ENCODE data around the gene LRRC37A. TPM values are rescaled to one million over a fixed set of nuclear protein-coding genes. Genes with fewer than 3 reads are reported as not detected.
"Not testable (repeated sequence)": the region's sequence is repeated elsewhere in the genome, so short reads cannot be mapped to it uniquely, and the experiment has no call there.

The LRRC37A gene
- total RNA-seq, result 1.2 TPM

DNA sequence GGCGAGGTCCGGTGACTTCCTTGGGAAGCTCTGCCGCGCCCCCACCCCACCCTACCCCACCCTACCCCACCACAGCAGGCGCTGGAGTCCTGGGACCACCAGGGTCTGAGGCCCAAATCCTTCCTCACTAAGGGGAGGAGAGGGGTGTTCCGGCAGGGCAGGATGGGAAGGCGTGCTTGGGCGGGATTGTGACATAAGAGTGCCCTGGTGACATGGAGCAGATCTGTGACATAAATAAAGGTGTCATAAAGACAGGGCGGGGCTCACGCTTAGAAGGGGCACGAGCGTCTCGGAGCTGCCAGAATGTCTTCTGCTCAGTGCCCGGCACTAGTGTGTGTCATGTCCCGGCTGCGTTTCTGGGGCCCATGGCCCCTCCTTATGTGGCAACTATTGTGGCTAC lies at the start of gene LRRC37A:
Gene LRRC37A (plus strand): TSS at position 301 of the 400 bp plus-strand sequence. CDS start 3 bp downstream, at position 304.
- not testable (repeated sequence) for DNase-seq

DNA sequence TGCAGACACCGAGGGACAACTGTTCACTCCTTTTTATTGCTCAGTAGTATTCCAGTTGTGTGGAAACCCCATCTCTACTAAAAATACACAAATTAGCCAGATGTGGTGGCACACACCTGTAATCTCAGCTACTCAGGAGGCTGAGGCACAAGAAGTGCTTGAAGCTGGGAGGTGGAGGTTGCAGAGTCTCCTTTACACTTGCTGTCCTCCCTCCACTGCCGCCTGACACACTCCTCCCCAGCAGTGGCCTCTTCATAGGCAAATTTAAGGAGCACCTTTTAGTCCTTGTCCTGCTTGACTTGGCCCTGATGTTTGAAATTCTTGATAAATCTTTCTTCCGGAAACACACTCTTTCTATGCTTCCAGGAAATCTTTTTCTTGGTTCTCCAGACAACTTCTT lies 45.8 kb upstream of the LRRC37A start:
- not testable (repeated sequence) for DNase-seq

- DNase-seq, result not testable (repeated sequence)
Observed at GRCh38 chr17:46252804-46253203, 42.1 kb upstream of the LRRC37A start.

GRCh38 chr17:46253722-46254121 lies 41.2 kb upstream of the LRRC37A start:
- not testable (repeated sequence) for DNase-seq

DNA sequence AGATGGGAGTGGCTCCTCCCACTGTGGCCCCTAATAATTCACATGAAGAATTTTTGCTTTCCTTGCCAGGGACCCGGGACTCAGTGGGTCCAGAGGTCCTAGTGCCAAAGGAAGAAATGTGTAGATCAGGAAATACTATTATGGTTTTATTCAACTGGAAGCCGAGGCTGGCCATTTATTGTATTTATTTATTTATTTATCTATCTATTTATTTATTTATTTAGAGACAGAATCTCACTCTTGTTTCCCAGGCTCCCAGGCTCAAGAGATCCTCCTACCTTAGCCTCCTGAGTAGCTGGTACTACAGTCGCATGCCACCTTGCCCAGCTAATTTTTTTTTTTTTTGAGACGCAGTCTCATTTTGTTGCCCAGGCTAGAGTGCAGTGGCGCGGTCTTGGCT lies 40.7 kb upstream of the LRRC37A start:
- not testable (repeated sequence) for DNase-seq

DNA sequence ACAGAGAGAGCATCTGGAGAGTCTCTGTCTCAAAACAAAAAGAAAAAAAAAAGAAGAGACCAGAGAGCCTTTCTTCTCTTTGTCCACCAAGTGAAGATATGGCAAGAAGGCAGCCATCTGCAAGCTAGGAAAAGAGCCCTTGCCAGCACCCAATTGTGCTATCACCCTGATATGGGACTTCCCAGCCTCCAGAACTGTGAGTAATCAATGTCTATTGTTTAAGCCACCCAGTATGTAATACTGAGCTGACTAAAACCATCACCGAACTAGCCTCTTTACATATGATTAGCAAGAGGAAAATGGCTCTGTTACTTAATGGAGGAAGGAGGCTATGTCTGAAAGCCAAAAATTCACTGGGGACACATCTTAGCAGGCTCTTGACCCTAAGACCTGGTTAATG lies 38.6 kb upstream of the LRRC37A start:
- DNase-seq, result not testable (repeated sequence)

- not testable (repeated sequence) for DNase-seq
Observed at GRCh38 chr17:46259845-46260661, 34.9 kb upstream of the LRRC37A start.

DNA sequence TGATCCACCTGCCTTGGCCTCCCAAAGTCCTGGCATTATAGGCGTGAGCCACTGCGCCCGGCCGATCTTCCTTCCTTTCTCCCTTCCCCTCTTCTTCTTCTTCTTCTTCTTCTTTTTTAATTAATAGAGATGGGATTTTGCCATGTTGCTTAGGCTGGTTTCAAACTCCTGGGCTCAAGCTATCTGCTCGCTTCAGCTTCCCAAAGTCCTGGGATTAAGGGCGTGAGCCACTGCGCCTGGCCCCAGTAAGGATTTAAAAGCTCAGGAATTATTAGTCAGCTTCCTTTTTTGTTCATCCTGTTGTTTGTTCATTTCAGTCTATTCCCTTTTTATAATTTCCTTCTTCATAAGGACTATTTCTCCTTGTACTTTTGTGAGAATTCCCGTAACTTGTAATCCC lies 32.7 kb upstream of the LRRC37A start:
- DNase-seq, result no peak

- no peak for DNase-seq
Observed at GRCh38 chr17:46264456-46265198, 30.3 kb upstream of the LRRC37A start.

DNA sequence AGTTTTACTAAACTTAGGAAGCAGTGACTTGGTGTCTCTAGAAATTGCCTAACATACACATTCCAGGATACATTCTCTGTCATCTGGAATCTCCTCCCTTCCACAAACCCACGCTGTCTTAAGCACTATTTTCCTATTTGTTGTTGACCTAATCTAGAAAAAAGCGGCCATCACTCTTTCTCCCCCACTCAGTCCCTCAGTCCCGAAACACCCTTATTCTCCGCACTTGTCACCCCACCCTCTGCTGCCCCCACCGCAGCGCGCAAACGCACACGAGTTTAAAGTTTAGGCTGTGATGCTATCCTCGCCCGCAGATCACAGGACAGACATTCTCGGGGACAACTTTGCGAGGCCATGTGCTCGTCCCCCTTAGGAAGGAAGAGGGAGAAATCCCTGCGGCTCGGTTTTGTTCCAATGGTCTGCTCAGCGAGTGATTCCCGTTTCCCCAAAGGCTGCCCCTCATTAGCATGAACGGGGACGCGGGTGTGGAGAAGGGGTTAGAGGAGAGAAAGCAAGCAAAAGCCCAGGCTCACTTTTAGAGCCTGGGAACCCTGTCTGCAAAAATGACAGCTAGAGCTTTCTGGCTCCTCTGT lies 28.8 kb upstream of the LRRC37A start:
- not testable (repeated sequence) for DNase-seq

DNA sequence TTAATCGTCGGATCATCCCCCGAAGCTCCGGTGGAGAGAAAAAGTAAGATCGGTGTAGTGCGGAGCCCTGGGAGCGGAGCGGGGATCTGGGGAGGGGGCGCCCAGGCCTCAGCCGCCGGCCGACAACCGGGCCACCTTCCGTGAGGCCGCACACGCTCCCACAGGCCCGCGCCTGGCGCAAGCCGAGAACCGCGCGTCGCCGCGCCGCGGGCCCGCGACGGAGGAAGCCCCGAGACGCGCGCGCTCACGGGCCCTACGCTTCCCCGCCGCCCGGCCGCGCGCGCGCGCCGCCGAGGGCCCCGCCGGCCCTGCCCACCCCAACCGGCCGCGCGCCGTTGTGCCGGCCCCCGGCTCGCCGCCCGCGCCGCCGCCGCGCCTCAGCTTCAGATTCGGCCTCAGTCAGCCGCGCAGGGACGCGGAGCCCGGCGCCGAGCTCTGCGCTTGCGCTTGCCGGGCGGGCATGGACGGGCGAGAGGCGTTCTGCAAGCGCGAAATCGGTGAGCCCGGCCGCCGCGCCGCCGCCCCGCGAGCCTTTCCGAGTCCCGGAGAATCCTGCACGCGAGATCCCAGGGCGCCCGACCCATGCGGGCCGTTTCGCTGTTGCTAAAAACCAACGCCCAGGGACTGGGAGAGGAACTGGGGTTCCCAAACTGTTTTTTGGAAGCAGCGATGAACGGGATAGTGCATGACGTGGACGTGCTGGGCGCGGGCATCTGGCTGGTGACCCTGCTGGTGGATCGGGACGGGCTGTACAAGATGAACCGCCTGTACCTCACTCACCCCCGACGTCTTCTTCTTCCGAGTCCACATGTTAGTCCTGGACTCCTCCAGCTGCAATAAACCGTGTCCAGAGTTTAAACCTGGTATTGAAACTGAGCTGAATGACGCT lies 28.0 kb upstream of the LRRC37A start:
- peak; percentile 97 for DNase-seq

DNA sequence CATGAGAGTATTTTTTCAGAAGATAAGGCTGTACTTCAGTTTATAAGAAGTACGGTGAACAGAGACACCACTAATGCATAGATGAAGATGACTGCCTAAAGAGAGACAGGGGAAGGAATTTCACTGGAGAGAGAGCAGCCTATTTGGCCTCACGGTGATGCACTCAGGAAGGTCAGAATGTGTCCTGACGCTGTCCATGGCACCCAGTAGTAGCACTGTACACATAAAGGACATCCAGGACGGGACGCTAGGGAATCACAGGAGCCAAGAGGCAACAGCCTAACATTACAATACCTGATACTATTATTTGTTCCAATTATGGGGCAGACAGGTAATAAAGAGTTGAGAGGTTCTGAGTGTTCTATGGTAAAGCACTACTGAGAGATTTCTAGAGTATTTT lies 24.9 kb upstream of the LRRC37A start:
- no peak for DNase-seq

DNA sequence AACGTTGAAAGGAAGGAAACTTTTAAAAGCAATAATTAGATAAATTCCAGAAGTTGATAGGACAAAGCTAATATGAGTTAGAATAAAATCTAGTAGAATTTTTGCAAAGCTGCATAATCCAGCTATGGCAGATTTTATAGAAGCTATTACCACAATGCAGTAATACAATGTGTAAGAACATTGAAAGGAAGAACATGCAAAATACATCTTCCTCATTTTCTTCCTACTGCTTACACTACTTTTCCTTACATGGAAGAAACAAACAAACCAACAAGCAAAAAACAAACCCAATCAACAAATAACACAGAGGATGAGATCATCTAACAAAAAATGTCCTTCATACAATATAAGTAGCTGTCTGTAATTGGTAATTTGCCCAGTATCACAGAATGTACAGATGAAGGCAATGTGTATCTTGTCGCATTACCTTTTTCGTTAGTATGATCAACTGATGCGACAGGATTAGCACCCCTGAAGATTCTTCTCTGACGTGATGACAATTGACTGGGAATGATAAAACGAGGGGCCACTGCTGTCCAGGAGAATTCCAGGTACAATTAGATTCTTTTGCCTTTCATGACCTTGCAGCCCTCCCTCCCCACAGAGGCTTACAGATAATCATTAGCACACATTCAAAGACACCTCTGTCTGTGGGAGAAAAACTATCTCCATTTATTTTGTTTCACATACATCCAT lies 21.2 kb upstream of the LRRC37A start:
- DNase-seq, result no peak

DNA sequence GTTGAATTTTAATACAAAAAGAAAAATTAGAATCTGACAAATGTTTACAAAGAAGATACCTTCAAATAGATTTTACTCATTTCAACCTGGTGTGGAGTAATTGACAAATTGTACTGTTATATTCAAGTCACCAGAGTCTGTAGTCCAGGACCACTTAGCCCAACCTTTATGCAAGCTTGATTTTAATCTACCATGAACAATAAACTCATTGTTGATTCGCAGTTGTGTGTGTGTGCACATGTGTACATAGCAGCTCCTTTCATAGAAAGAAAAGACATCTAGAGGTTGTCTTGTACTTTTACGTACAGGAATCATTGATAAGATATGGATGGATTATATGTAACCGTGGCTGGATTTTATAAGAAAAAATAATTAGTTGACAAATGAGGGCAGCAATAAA lies 20.7 kb upstream of the LRRC37A start:
- no peak for DNase-seq

DNA sequence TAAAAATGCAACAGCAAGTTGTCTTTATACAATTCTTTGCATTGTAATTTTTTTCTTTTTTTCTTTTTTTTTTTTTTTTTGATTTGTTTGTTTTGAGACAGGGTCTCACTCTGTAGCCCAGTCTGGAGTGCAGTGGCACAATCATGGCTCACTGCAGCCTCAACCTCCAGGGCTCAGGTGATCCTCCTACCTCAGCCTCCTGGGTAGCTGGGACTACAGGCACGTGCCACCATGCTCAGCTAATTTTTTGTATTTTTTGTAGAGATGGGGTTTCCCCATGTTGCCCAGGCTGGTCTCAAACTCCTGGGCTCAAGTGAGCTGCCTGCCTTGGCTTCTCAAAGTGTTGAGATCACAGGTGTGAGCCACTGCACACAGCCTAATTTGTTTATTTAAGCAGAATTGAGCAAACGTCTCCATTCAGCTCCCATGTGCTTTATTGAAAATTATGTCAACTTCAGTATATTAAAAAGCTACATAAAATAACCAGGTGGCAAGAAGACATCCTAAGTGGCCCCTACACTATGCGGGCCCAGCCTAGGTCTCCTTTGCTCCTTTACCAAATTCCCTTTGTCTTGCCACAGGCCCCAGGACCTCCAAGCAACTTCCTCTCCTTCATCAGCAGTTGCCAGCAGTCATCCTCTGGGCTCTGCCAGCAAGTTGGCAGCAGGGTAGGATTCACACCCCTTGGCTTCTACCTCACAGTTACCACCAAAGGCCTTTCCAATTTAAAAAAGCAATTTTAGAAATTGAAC lies 18.0 kb upstream of the LRRC37A start:
- DNase-seq, result not testable (repeated sequence)

GRCh38 chr17:46281336-46281735 lies 13.6 kb upstream of the LRRC37A start:
- DNase-seq, result not testable (repeated sequence)

GRCh38 chr17:46282635-46283034 lies 12.3 kb upstream of the LRRC37A start:
- DNase-seq, result not testable (repeated sequence)

DNA sequence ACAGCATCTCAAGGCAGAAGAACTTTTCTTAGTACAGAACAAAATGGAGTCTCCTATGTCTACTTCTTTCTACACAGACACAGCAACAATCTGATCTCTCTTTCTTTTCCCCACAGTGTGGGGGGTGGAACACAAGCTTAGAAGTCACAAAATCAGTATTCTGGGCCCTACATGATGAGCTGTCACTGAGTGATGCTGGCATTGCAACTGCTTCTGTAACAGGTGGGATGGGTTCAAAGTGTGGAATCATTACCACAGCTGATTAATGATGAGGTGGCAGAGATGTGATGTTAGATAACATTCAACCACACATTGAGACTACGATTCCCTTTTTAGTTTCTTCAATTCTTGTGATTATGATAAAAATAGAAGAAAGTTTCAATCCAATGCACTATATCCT lies 10.5 kb upstream of the LRRC37A start:
- DNase-seq, result not testable (repeated sequence)

DNA sequence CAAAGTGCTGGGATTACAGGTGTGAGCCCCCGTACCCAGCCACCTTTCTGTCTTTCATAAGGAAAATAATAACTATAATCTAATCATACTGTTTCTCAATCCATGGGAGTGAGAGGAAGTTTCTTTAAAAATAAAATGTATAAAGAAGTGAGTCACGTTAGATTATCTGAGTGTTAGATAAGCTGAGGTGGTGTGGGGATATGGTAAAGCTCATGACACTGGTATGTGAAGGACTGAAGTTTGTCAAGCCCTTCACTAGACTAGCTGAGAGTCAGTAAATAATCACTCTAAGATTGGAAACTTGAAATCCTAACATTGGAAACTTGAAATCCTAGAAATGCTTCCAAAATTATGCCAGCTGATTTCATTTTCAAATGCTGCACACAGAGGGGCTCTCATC lies 9.4 kb upstream of the LRRC37A start:
- not testable (repeated sequence) for DNase-seq

GRCh38 chr17:46286764-46287221 lies 8.1 kb upstream of the LRRC37A start:
- DNase-seq, result peak; percentile 94
